NCI-H128 (cell line): ENCODE measurements around the gene PTPRN2.
"Not testable (repeated sequence)": the region's sequence is repeated elsewhere in the genome, so short reads cannot be mapped to it uniquely, and the experiment has no call there.

Experiments
- DNase-seq: peaks from one replicate; lab custom pipeline; 2025; ENCODE audit not compliant: unreplicated experiment; lab: John Stamatoyannopoulos, UW

Gene PTPRN2

DNA sequence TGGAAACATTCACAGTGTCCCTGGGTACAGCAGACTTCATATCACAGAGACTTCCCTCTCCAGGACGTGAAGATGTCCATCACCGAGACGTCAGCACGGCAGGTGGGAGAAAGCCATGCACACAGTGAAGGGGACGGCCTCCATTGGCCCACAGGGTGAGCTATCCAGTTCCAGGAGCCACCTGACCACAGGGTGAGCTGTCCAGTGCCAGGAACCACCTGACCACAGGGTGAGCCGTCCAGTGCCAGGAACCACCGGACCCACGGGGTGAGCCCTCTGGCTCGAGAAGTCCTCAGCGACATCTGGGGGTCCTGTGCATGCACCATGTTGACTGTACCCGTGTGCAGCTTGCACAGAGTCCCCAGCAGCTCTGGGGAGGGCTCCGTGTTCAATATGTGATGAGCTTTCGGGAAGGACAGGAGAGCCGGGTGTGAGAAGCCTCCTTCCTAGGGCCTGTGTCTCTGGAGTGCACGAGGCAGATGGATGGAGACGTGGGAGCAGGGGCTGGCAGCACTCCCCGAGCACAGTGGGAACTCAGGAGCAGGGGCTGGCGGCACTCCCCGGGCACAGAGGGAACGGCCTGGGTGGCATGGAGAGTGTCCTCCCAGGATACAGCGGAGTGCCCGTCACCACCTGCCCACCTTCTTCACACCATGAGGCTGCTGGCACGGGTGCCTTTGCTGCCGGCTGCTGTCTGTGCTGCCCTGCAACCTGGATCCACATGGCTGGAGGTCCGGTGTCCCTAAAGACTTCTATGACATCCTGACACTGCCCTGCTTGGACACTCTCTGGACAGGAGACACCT lies 634.6 kb downstream of the PTPRN2 start:
- no peak for DNase-seq

DNA sequence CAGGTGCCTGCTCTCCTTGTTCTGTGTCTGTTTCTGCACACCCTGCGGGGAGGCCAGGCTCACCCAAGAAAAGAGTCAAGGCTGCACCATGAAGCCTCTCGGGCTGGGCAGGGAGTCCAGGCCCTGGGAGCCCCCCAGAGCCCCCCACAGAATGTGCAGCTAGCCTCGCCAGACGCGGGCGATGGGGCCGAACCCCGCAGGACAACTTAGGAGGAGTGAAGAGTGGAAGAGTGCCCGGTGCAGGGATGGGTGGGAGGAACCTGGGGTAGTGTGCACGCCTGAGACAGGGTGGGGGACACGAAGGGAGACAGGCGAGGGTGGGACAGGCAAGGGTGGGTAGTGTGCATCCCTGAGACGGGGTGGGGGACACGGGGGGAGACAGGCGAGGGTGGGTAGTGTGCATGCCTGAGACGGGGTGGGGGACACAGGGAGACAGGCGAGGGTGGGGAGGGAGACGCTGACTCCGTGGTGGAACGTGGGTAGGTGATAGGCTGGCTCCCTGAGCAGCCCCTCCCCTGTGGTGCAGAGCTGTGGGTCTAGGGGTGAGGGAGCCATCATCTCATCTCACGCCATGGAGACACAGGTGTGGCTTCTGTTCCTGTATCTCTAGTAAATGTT lies 635.5 kb downstream of the PTPRN2 start:
- DNase-seq = no peak

DNA sequence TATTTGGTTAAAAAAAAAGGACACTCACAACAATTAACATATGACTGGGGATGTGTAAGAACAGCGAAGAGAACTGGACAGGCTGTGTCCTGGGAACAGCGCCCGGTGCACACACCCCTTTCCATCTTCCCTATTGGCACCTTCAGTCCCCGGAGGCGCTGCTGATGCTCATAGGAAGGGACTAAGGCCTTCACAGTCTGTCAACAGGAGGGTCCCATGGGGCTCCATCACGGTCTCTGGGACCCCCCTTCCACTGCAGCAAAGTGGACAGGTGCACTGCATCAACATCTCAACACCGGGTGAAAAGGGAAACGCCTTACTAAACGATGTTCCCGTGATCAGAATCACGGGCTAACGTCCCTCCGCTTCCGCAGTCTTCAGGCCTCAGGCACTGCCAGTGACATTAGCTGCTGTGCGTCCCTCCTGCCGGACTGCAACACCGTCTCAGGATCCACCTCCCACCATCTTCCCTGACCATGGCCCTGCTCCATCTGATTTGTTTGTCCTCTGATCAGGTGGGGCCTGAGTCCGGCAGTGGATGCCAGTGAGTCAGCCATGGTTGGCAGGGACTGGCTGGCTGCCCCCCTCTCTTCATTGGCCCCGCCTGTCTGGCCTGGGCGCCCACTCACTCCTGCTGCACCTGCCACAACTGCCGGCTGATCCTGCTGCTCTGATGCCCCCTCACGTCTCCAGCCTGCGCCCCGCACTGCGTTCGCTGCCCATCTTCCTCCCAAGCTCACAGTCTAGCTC lies 636.1 kb downstream of the PTPRN2 start:
- DNase-seq = no peak

DNA sequence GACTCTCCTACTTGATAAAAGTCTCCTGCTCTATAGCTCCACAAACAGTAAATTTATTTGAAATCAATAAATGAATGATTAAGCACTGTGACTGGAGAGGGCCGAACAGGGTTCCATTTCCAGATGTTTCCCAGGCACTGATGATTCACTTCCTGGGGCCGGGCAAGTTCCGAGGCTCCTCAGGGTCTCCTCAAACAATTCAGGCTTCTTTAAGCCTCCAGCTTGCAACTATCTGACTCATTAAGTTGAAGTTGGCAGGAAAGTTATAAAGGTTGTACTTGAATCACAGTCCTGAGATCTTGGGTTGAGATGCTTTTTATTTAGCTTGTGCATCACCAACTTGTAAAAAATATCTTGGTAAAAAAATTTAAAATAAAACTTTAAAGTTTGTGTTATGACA lies 637.9 kb downstream of the PTPRN2 start:
- no peak for DNase-seq

DNA sequence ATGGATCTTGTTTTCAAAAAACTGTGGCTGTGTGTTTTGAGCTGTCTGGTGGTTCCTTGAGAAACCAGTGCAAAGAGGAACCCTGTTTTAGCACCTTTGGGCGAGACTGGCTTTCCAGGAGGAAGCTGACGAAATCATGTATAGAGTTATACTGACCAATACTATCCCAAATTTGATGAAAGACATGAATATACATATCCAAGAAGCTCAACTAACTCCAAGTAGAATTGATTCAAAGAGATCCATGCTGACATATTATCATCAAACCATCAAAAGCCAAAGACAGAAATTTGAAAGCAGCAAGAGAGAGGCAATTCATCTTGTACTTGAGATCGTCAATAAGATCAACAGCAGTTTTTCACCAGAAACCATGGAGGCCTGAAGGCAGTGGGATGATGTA lies 640.1 kb downstream of the PTPRN2 start:
- no peak for DNase-seq

DNA sequence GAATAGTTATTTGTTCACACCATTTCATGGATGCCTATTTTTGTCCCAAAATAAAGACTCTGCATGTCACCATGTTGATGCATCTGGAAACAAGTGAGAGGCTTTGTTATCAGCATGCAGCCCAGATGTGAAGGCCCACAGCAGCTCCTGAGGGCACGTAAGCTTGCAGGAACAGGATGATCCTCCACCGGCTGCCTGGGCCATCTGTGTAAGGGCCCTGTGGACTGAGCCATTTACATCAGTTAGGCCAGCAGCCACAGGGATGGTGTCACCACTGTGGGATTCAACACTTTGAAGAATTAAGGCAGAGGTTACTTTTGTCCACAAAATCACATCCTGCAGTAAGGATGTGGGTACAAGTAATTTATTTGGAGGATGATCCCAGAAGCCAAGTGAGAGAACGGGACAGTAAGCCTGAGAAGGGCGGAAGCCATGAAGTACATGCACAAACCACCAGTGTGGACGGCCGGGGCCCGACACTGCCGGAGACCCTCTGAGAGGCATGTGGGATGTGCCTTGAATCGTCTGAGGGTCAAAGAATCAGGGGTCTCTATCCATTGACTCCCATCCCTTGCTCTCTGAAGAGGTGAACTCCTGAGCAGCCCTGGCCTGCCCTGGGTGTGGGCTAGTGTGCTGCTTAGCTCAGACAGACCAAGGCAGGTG lies 641.1 kb downstream of the PTPRN2 start:
- no peak for DNase-seq

DNA sequence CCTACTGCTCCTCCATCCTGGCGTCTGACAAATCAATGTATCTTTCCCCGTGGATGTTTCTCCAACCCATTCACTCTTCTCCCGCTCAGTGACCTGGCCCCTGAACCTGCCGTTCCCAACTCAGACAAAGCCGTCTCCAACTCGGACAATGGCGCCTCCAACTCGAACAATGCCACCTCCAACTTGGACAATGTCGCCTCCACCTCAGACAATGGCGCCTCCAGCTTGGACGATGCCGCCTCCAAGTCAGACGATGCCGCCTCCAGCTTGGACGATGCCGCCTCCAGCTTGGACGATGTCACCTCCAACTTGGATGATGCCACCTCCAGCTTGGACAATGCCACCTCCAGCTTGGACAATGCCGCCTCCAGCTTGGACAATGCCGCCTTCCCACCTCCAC lies 642.2 kb downstream of the PTPRN2 start:
- no peak for DNase-seq

DNA sequence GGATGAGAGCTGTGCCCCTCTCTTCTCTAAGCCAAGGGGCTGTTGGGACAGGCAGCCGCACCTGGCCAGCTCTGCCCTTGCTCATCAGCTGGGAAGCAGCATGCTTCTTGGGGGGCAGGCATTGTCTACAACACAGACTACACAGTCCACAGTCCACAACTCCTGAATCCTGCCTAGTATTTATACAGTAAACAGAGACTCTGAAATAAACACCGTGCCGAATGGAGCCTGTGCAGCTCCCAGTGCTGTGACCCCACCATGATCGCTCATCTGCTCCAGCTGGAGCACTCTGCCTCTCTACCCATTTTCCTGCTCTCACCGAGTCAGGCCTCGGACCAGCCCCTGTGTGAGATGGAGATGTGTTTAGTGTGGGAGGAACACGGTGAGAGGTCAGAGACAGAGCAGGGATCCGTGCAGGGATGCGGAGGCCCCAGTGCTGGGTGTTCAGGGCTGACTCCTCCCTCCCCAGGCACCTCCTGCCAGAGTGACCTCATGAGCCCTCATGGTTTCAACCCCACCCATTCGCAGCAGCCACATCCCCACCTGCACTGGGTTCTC lies 642.8 kb downstream of the PTPRN2 start:
- DNase-seq = no peak

DNA sequence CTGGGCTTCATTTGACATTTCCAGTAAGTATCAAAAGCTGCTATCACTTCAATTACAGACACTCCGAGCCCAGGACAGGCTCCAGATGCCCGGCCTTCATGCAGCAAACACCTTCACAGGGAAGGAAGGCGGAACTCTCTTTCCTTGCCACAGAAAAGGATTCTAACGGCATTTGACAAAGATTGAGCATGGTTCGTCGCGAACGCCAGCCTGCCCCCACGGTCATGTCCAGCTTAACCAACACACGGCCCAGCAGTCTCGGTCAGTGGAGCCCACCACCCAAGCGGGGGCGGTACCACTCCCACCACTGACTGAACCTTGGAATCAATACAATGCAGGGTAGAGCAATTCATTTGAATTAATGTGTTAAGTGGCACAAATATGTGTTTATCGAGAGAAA lies 643.6 kb downstream of the PTPRN2 start:
- no peak for DNase-seq

DNA sequence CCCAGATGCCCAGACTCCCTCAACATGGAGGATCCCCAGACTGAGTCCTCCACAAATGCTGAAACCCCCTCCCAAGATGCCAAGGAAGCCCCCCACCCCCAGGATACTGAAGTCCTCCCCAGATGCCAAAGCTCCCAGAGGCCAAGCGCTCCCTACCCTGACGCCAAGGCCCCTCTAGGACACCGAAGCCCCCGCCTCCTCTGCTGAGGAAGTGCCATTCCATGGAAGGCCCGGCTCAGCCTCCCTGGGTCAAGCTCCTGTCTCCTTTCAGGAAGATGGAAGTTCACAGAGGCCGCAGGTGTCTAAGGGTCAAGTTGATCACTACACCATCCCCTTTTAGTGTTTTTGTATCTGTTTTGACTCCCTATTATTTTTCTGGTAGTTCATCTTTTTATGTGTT lies 644.1 kb downstream of the PTPRN2 start:
- DNase-seq = no peak

DNA sequence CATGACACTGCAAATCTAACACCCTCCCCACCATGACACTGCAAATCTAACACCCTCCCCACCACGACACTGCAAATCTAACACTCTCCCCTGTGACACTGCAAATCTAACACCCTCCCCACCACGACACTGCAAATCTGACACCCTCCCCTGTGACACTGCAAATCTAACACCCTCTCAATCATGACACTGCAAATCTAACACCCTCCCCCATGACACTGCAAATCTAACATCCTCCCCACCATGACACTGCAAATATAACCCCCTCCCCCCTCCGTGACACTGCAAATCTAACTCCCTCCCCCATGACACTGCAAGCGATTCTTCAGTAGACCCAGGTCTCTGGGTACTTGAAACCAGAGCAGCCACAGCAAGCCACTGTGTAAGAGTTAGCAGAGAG lies 646.4 kb downstream of the PTPRN2 start:
- DNase-seq = no peak

DNA sequence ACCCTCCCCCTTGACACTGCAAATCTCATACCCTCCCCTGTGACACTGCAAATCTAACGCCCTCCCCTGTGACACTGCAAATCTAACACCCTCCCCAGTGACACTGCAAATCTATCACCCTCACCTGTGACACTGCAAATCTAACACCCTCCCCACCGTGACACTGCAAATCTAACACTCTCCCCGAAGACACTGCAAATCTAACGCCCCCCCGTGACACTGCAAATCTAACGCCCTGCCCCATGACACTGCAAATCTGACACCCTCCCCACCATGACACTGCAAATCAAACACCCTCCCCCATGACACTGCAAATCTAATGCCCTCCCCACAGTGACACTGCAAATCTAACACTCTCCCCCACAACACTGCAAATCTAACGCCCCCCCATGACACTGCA lies 647.1 kb downstream of the PTPRN2 start:
- no peak for DNase-seq

DNA sequence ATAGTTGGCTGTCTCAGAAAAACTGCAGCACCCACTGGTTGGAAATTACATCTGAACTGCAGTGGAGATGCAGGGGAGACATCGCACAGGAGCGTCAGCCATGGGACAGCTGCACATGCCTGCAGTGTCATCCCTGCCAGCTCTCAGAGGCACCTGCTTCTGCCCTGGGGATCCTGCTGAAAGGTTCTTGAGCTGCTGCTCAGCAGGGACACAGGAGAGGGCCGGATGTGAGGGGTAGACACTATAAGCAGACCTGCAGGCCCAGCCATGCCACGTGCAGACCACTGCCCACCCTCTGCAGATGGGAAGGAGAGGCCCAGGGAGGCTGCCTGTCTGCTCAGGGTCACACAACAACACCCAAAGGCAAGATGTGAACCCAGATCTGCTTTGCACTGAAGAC lies 649.4 kb downstream of the PTPRN2 start:
- no peak for DNase-seq

DNA sequence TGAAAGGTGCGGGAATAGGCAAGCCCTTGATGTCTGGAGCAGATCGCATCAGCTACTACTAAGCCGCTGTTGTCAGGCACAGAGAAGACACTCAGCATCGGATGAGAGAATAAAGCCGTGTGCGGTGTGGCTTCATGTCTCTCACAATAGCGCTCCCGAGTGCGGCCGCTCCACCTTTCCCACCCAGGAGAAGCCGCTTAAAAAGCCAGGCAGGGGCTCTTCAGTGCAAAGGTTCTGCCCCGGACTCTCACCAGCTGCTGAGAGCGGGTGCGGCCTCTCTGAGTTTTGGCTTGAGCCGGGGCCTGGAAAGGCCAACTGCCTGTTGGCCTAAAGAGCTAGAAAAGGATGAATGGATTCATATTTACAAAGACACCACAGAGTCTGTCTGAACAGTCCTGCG lies 650.2 kb downstream of the PTPRN2 start:
- DNase-seq = no peak

DNA sequence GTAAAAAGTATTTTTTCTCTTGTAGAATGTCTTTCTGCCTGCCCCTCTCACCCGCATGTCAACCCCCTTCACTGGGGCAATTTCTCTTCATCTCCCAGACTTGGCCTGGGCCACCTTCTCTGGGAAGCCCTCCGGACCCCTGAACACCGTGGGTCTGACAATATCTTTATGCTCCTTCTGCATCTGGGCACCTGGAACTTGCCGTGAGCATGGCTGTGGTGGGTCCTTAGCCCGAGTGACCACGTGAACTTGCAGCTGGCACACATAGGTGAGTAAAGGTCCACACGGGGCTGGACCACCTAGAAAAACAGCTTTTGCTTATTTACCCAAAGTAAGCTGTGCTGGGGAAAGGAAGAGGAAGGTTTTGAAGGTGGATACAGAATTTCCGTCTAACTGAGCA lies 650.6 kb downstream of the PTPRN2 start:
- no peak for DNase-seq

DNA sequence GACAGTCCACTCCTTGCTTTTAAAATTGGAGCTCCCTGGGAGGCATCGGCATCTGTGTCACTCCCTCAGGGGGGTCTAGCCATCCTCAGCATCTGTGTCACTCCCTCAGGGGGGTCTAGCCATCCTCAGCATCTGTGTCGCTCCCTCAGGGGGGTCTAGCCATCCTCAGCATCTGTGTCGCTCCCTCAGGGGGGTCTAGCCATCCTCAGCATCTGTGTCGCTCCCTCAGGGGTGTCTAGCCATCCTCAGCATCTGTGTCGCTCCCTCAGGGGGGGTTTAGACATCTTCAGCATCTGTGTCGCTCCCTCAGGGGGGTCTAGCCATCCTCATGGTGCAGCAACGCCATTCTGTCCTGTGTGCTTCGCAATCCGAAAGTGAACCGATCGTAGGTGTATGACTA lies 651.9 kb downstream of the PTPRN2 start:
- DNase-seq = not testable (repeated sequence)

DNA sequence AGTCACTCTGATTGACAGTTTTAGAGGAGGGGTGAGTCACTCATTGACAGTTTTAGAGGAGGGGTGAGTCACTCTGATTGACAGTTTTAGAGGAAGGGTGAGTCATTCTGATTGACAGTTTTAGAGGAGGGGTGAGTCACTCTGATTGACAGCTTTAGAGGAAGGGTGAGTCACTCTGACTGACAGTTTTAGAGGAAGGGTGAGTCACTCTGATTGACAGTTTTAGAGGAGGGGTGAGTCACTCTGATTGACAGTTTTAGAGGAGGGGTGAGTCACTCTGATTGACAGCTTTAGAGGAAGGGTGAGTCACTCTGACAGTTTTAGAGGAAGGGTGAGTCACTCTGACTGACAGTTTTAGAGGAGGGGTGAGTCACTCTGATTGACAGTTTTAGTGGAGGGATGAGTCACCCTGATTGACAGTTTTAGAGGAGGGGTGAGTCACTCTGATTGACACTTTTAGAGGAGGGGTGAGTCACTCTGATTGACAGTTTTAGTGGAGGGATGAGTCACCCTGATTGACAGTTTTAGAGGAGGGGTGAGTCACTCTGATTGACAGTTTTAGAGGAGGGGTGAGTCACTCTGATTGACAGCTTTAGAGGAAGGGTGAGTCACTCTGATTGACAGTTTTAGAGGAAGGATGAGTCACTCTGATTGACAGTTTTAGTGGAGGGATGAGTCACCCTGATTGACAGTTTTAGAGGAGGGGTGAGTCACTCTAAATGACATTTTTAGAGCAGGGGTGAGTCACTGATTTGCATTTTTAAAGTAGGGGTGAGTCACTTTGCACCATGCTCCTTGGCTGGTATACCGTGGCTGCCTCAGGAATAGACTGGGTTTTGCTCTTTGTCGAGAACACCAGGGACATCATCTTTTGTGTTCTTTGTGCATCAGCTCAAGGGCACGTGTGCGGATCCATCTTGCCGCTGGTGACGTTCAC lies 654.1 kb downstream of the PTPRN2 start:
- DNase-seq = not testable (repeated sequence)

DNA sequence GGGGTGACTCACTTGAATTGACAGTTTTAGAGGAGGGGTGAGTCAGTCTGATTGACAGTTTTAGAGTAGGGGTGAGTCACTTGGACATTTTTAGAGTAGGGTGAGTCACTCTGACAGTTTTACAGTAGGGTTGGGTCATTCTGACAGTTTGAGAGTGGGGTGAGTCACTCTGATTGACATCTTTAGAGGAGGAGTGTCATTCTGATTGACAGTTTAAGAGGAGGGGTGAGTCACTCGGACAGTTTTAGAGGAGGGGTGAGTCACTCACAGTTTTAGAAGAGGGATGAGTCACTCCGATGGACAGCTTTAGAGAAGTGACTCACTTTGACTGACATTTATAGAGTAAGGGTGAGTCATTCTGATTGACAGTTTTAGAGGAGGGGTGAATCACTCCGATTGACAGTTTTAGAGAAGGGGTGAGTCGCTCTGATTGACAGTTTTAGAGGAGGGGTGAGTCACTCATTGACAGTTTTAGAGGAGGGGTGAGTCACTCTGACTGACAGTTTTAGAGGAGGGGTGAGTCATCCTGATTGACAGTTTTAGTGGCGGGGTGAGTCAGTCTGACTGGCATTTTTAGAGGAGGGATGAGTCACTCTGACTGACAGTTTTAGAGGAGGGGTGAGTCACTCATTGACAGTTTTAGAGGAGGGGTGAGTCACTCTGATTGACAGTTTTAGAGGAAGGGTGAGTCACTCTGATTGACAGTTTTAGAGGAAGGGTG lies 655.0 kb downstream of the PTPRN2 start:
- DNase-seq = no peak

DNA sequence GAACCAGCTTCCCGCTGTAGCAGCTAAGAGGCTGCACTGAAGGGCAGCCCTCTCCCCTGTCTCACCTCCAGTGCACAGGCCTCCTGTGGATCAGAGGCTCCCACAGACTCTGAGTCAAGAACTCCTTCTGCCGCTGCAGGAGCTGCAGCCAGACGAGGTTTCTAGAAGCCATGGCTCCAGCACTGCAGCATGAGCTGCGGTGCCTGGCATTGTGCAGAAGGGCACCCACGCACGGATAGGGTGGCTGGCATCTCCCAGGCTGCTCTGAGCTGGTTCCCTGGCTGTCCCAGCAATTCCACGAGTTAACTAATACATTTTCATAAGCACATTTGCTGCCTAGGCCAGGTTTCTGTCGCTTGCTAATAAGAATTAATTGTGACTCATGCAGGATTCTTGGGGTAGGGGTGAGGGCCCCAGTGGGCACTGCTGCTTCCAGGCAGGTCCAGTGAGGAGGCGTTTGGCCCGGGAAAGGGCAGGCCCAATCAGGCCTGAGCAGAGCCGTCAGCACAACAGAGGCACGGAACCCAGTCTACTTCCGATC lies 656.6 kb downstream of the PTPRN2 start:
- no peak for DNase-seq
